IMR-90 (cell line): ENCODE measurements around the gene ATP6V1A. TPM values are rescaled to one million over a fixed set of nuclear protein-coding genes. Genes with fewer than 3 reads are reported as not detected.

Experiments
- ATAC-seq: fragments of 200-7000 bp; cut with Tn5 transposase; 2 replicates; pipeline ENCODE4 v1.9.1; 2020; ENCODE audit warnings: low read depth, mild to moderate bottlenecking, moderate library complexity
- BruUV-seq: library from RNA; stranded (reverse); fragments of 400-500 nt; replicated peaks from 2 replicates; lab custom pipeline; 2021; lab: Mats Ljungman, UMichigan
- CTCF ChIA-PET: fragments of 300-600 bp; formaldehyde crosslinking; extraction: SDS; loops from one replicate; lab custom pipeline; 2021; ENCODE audit warnings: antibody characterized with exemption; lab: Yijun Ruan, JAX
- POLR2A ChIA-PET: fragments of 300-600 bp; sonication (Branson Sonifier 250); formaldehyde crosslinking; loops from one replicate; lab custom pipeline; 2022; ENCODE audit warnings: antibody characterized with exemption; ENCODE audit not compliant: unreplicated experiment; lab: Charles Lee
- DNase-seq: peaks from one replicate; pipeline ENCODE4 v3.0.0; 2013
- H2AFZ ChIP-seq: replicated peaks from 2 replicates; pipeline ENCODE3; 2013; ENCODE audit warnings: low read length, mild to moderate bottlenecking; ENCODE audit not compliant: poor library complexity
- H2AK5ac ChIP-seq: 2 replicates; pipeline ENCODE4 v1.6.1; 2013; ENCODE audit warnings: low read depth, low read length, inconsistent platforms
- H2AK9ac ChIP-seq: replicated peaks from 2 replicates; pipeline ENCODE3; 2013; ENCODE audit warnings: mild to moderate bottlenecking, low read depth, low read length, moderate library complexity; ENCODE audit not compliant: poor library complexity
- H2BK120ac ChIP-seq: 2 replicates; pipeline ENCODE4 v1.6.1; 2013; ENCODE audit warnings: low read depth, low read length, inconsistent platforms
- H2BK15ac ChIP-seq: 3 replicates; pipeline ENCODE4 v1.6.1; 2013; ENCODE audit warnings: low read depth, low read length, inconsistent platforms
- H2BK20ac ChIP-seq: 2 replicates; pipeline ENCODE4 v1.6.1; 2013; ENCODE audit warnings: low read depth, mild to moderate bottlenecking, inconsistent platforms, low read length, moderate library complexity
- H2BK5ac ChIP-seq: 2 replicates; pipeline ENCODE4 v1.6.1; 2013; ENCODE audit warnings: mild to moderate bottlenecking, low read depth, low read length, inconsistent platforms; ENCODE audit not compliant: poor library complexity, severe bottlenecking
- H3K14ac ChIP-seq: replicated peaks from 2 replicates; pipeline ENCODE4 v1.6.1; 2013; ENCODE audit warnings: low read depth, low read length, inconsistent platforms
- H3K18ac ChIP-seq: 2 replicates; pipeline ENCODE4 v1.6.1; 2013; ENCODE audit warnings: low read depth, low read length, control low read depth
- H3K23ac ChIP-seq: 2 replicates; pipeline ENCODE4 v1.6.1; 2013; ENCODE audit warnings: low read depth, low read length, inconsistent platforms
- H3K27ac ChIP-seq: 2 replicates; pipeline ENCODE4 v1.5.1; 2013; ENCODE audit warnings: mild to moderate bottlenecking, control low read depth, low read length; ENCODE audit not compliant: insufficient read depth
- H3K27me3 ChIP-seq: 2 replicates; pipeline ENCODE4 v1.6.1; 2013; ENCODE audit warnings: low read length; ENCODE audit not compliant: control insufficient read depth, insufficient read depth
- H3K36me3 ChIP-seq: 2 replicates; pipeline ENCODE4 v1.6.1; 2013; ENCODE audit warnings: low read length, mixed read lengths; ENCODE audit not compliant: control insufficient read depth, insufficient read depth
- H3K4ac ChIP-seq: 2 replicates; pipeline ENCODE4 v1.6.1; 2013; ENCODE audit warnings: low read depth, low read length, inconsistent platforms
- H3K4me1 ChIP-seq: 2 replicates; pipeline ENCODE4 v1.6.1; 2013; ENCODE audit warnings: low read length, mixed read lengths; ENCODE audit not compliant: control insufficient read depth, insufficient read depth
- H3K4me2 ChIP-seq: 2 replicates; pipeline ENCODE4 v1.6.1; 2013; ENCODE audit warnings: low read depth, mild to moderate bottlenecking, control low read depth, low read length, moderate library complexity
- H3K4me3 ChIP-seq: 2 replicates; pipeline ENCODE4 v1.5.1; 2013; ENCODE audit warnings: low read depth, mild to moderate bottlenecking, control low read depth, low read length, moderate library complexity; ENCODE audit not compliant: insufficient read depth
- H3K56ac ChIP-seq: 2 replicates; pipeline ENCODE4 v1.6.1; 2013; ENCODE audit warnings: low read length, inconsistent platforms; ENCODE audit not compliant: insufficient read depth; ENCODE audit errors: extremely low read depth
- H3K79me1 ChIP-seq, 2 experiments: 2 replicates each; pipeline ENCODE4 v1.6.1; 2013; ENCODE audit warnings: low read length in 2 of 2, inconsistent platforms in 1 of 2, low read depth in 1 of 2
- H3K9ac ChIP-seq: 2 replicates; pipeline ENCODE4 v1.6.1; 2013; ENCODE audit warnings: low read depth, low read length, control low read depth
- H3K9me1 ChIP-seq: 2 replicates; pipeline ENCODE4 v1.6.1; 2013; ENCODE audit warnings: low read length, inconsistent platforms; ENCODE audit not compliant: insufficient read depth
- H3K9me3 ChIP-seq: 2 replicates; pipeline ENCODE4 v1.6.1; 2013; ENCODE audit warnings: low read length; ENCODE audit not compliant: control insufficient read depth, insufficient read depth
- H4K20me1 ChIP-seq: 2 replicates; pipeline ENCODE4 v1.6.1; 2013; ENCODE audit warnings: low read length, inconsistent platforms; ENCODE audit not compliant: insufficient read depth
- H4K5ac ChIP-seq: 2 replicates; pipeline ENCODE4 v1.6.1; 2013; ENCODE audit warnings: mild to moderate bottlenecking, low read depth, low read length, control low read depth
- H4K8ac ChIP-seq, 2 experiments: 2 replicates each; pipeline ENCODE4 v1.6.1; 2013; ENCODE audit warnings: low read depth in 2 of 2, low read length in 2 of 2, control low read depth in 1 of 2, inconsistent platforms in 1 of 2
- H4K91ac ChIP-seq: 2 replicates; pipeline ENCODE4 v1.6.1; 2013; ENCODE audit warnings: low read depth, low read length, inconsistent platforms; ENCODE audit not compliant: insufficient read depth
- MAFK ChIP-seq: IDR thresholded peaks from 2 replicates; pipeline ENCODE4 v1.6.1; 2012; ENCODE audit warnings: low read depth, low read length, improper control_type of control experiment
- MAZ ChIP-seq: IDR thresholded peaks from 2 replicates; pipeline ENCODE4 v1.6.1; 2012; ENCODE audit warnings: low read depth, mild to moderate bottlenecking, low read length, improper control_type of control experiment, moderate library complexity, borderline replicate concordance
- NFE2L2 ChIP-seq: fragments of 150-350 bp; IDR thresholded peaks from 2 replicates; pipeline ENCODE4 v1.6.1; 2016; ENCODE audit warnings: low read depth, mild to moderate bottlenecking, low read length
- RFX5 ChIP-seq: IDR thresholded peaks from 2 replicates; pipeline ENCODE4 v1.8.0; 2012; ENCODE audit warnings: low read depth, mild to moderate bottlenecking, low read length, moderate library complexity
- SMC3 ChIP-seq: fragments of 150-350 bp; IDR thresholded peaks from 2 replicates; pipeline ENCODE4 v1.6.1; 2016; ENCODE audit warnings: low read depth, mild to moderate bottlenecking, antibody characterized with exemption, low read length, moderate library complexity
- WGBS, 2 experiments: methylation state at CpG; one replicate each; pipeline versions ENCODE4 v1.1.5 to v1.1.7; 2013; ENCODE audit warnings: missing lambda C conversion rate in 2 of 2; ENCODE audit not compliant: insufficient read length in 1 of 2; ENCODE audit errors: extremely low coverage in 2 of 2; 5-methylcytosine and 5-hydroxymethylcytosine counted together
- dilution Hi-C: fragments of 300-500 bp; cut with HindIII; formaldehyde crosslinking; loops from one replicate; pipeline ENCODE4 v1.14.3; 2018; ENCODE audit warnings: low sequenced_read_pairs; ENCODE audit not compliant: unreplicated experiment
- in situ Hi-C: fragments of 300-500 bp; cut with MboI; formaldehyde crosslinking; loops from 3 replicates; pipeline ENCODE4 v1.14.3; 2019; ENCODE audit warnings: low sequenced_read_pairs, inconsistent platforms, mixed read lengths
- intact Hi-C: fragments of 100-400 bp; cut with micrococcal nuclease; formaldehyde crosslinking; loops from 2 replicates; pipeline ENCODE4 v1.10.0; 2022
- polyA plus RNA-seq, 3 experiments: library from polyadenylated mRNA; depleted of rRNA; stranded (reverse); fragments of >200 nt; gene quantifications; 2 replicates each; pipeline ENCODE4 v1.2.3, GENCODE V29; 2012; ENCODE audit warnings: low replicate concordance in 1 of 3
- total RNA-seq: library from RNA; depleted of rRNA; stranded (reverse); fragments of >200 nt; gene quantifications from 2 replicates; pipeline ENCODE4 v1.2.3, GENCODE V29; 2012
- TF ChIP-seq, protein P1 (sequence below): fragments of 150-350 bp; IDR thresholded peaks from 2 replicates; pipeline ENCODE4 v1.6.1; 2017; ENCODE audit warnings: mild to moderate bottlenecking, antibody characterized with exemption, low read length, low read depth
- TF ChIP-seq, protein P2 (sequence below): conservative IDR thresholded peaks from 2 replicates; pipeline ENCODE4 v1.5.1; 2012; ENCODE audit warnings: mild to moderate bottlenecking, low read depth, low read length, improper control_type of control experiment

Gene ATP6V1A
- total and polyA plus RNA-seq, 2 of the 4 experiments (the other 2 are of a cell fraction) = 15.1 to 98.0 TPM

DNA sequence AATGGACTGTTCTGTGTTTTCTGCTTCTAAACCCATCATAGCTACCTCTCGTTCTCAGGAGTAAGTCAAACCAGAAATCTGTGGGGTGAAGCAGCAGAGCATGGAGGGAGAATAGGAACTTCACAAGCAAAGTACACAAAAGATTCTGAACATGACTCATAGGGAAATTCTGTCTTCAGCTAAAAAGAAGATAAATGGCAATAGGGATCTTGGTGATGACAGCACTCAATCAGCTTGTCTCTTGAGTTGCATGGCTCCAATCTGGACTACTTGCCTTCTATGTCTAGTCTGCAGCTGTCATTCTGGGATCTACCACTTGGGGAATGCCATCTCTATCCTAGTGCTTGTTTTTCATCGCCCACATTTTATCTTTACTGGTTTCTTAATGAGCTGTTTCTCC, 78.3 kb downstream of the ATP6V1A start:
- Histone ChIP-seq H3K4ac (no peak overlapping the region), H3K23ac (no peak overlapping the region), H2AK5ac (no peak overlapping the region), H3K4me1 (peaks cover 4% of the 10 kb centered on the region), H3K9me1 (peaks cover 4% of the 10 kb centered on the region; the same call in 1 of the 2 replicates), H2BK20ac (no peak overlapping the region), H3K9ac (no peak overlapping the region), H2BK15ac (no peak overlapping the region), H3K14ac (no peak overlapping the region), H3K18ac (no peak overlapping the region), H4K20me1 (no peaks in the 10 kb centered on the region), H4K91ac (no peak overlapping the region), H2BK5ac (no peak overlapping the region), H3K27me3 (no peaks in the 10 kb centered on the region), H2BK120ac (no peak overlapping the region), H2AK9ac (no peak overlapping the region), H2AFZ (no peak overlapping the region), H3K36me3 (no peaks in the 10 kb centered on the region), H3K27ac (no peak overlapping the region), H3K9me3 (no peaks in the 10 kb centered on the region), H3K4me3 (no peak overlapping the region), H4K5ac (no peak overlapping the region), H3K79me1 (0 out of 4 replicates have a peak, but pooled peaks cover 0 to 3% of the 10 kb centered on the region in 2 experiments), H3K56ac (no peak overlapping the region), H3K4me2 (no peak overlapping the region), H4K8ac (no peak overlapping the region)
- dilution Hi-C loops (no loop called here), intact Hi-C loops (no loop called here), in situ Hi-C loops (no loop called here)
- peak; percentile 40; the same call in 1 of the 2 replicates for ATAC-seq
- TF ChIP-seq MAFK (no peak), RFX5 (no peak), NFE2L2 (no peak), SMC3 (no peak), MAZ (no peak)
- TF ChIP-seq, protein P1, sequence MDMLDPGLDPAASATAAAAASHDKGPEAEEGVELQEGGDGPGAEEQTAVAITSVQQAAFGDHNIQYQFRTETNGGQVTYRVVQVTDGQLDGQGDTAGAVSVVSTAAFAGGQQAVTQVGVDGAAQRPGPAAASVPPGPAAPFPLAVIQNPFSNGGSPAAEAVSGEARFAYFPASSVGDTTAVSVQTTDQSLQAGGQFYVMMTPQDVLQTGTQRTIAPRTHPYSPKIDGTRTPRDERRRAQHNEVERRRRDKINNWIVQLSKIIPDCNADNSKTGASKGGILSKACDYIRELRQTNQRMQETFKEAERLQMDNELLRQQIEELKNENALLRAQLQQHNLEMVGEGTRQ = no peak
- TF ChIP-seq, protein P2, sequence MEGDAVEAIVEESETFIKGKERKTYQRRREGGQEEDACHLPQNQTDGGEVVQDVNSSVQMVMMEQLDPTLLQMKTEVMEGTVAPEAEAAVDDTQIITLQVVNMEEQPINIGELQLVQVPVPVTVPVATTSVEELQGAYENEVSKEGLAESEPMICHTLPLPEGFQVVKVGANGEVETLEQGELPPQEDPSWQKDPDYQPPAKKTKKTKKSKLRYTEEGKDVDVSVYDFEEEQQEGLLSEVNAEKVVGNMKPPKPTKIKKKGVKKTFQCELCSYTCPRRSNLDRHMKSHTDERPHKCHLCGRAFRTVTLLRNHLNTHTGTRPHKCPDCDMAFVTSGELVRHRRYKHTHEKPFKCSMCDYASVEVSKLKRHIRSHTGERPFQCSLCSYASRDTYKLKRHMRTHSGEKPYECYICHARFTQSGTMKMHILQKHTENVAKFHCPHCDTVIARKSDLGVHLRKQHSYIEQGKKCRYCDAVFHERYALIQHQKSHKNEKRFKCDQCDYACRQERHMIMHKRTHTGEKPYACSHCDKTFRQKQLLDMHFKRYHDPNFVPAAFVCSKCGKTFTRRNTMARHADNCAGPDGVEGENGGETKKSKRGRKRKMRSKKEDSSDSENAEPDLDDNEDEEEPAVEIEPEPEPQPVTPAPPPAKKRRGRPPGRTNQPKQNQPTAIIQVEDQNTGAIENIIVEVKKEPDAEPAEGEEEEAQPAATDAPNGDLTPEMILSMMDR = 0 out of 2 replicates have a peak, but pooled peaks have one; percentile 5
- DNase-seq = peak; percentile 9
- CTCF ChIA-PET = interaction anchor here (0.7 to 1.6 kb wide), 7 partner anchors 12 to 94 kb away, joined by 3 to 7 read pairs (median 3); partner anchors contain the start of gene GRAMD1C
- BruUV-seq = no TSS peak
- WGBS, 2 experiments = no CpG with 5 or more reads among the region's 2 CpGs
- POLR2A ChIA-PET = no interaction called here
